Right cardiac atrium (tissue), 5 donors: ENCODE results near the gene ARSB. TPM values are rescaled to one million over a fixed set of nuclear protein-coding genes. Genes with fewer than 3 reads are reported as not detected.
"Not testable (repeated sequence)": the region's sequence is repeated elsewhere in the genome, so short reads cannot be mapped to it uniquely, and the experiment has no call there.

Experiments used
- ATAC-seq, 2 donors: fragments of 200-7000 bp; cut with Tn5 transposase; one replicate each; pipeline versions ENCODE4 v1.8.0 to v1.9.1; 2020; ENCODE audit warnings: moderate library complexity in 2 of 2, mild to moderate bottlenecking in 1 of 2
- DNase-seq, 3 donors: peaks; one replicate each; pipeline ENCODE4 v3.0.0-alpha.2; 2020
- H3K27ac ChIP-seq: one replicate; pipeline ENCODE4 v1.5.1; 2013; ENCODE audit warnings: mild to moderate bottlenecking, low read length, control low read depth, moderate library complexity
- H3K27me3 ChIP-seq: one replicate; pipeline ENCODE4 v1.6.1; 2013; ENCODE audit not compliant: control insufficient read depth, insufficient read depth
- H3K4me1 ChIP-seq: one replicate; pipeline ENCODE4 v1.6.1; 2013; ENCODE audit warnings: low read length; ENCODE audit not compliant: control insufficient read depth, insufficient read depth
- H3K4me3 ChIP-seq: one replicate; pipeline ENCODE4 v1.5.1; 2013; ENCODE audit warnings: low read length, control low read depth
- H3K9me3 ChIP-seq: one replicate; pipeline ENCODE4 v1.6.1; 2013; ENCODE audit warnings: low read length; ENCODE audit not compliant: control insufficient read depth
- WGBS: extraction: QIAGEN DNeasy Blood & Tissue Kit; methylation state at CpG from one replicate; pipeline ENCODE4 v1.1.7; 2013; 5-methylcytosine and 5-hydroxymethylcytosine counted together
- intact Hi-C, 4 donors: fragments of 100-400 bp; cut with DNase I; formaldehyde crosslinking; loops; one replicate each; pipeline versions ENCODE4 v1.11.0 to v1.14.0; 2022 to 2023
- polyA plus RNA-seq: library from polyadenylated mRNA; stranded (reverse); fragments of 200-250 nt; gene quantifications from one replicate; pipeline ENCODE4 v1.2.3, GENCODE V29; 2013
- total RNA-seq, 4 donors: library from RNA; stranded (reverse); fragmentation: NEBNext Ultra II Directional; extraction: Animal tissue kit (Norgen Biotek cat#: 25700); gene quantifications; one replicate each; pipeline ENCODE4 v1.2.1, GENCODE V29; 2021
- donor health status: healthy with polysubstance abuse.
- donor health status: DM: no; HTN: yes; CAD: no.
- donor health status: DM: no; HTN: no; CAD: no.
- donor health status: DM: no; HTN: yes; CAD: no; lungs with severe emphysema.
- donor health status: DM: yes; HTN: yes; CAD: no.

ARSB gene
- total and polyA plus RNA-seq, 5 donors: 4.8 to 14.1 (median 13.6) TPM

- DNase-seq (no peak), ATAC-seq (no peak)
- no peaks in the 10 kb centered on the region for H3K4me1 ChIP-seq
- no peak overlapping the region for H3K27ac ChIP-seq
- H3K4me3 ChIP-seq: no peak overlapping the region
- H3K27me3 ChIP-seq: no peaks in the 10 kb centered on the region
- intact Hi-C loops: no loop called here
- 75% methylated on average over 6 of the region's 6 CpGs for WGBS
- no peaks in the 10 kb centered on the region for H3K9me3 ChIP-seq
Observed at GRCh38 chr5:78746021-78746770, 238.9 kb downstream of the ARSB start.

- intact Hi-C loops: no loop called here
- H3K4me3 ChIP-seq: no peak overlapping the region
Observed at GRCh38 chr5:78744951-78745534, 240.1 kb downstream of the ARSB start.

GRCh38 chr5:78741019-78741418 lies 244.1 kb downstream of the ARSB start:
- H3K4me1 ChIP-seq: no peaks in the 10 kb centered on the region
- 71% methylated on average over 1 of the region's 1 CpG for WGBS
- no peak overlapping the region for H3K27ac ChIP-seq
- intact Hi-C loops: no loop called here
- no peaks in the 10 kb centered on the region for H3K27me3 ChIP-seq
- ATAC-seq (no peak), DNase-seq (no peak)
- H3K9me3 ChIP-seq: no peaks in the 10 kb centered on the region
- no peak overlapping the region for H3K4me3 ChIP-seq

More at GRCh38 chr5:78744951-78745534, 240.1 kb downstream of the ARSB start:
- no peak for ATAC-seq
- Histone ChIP-seq H3K27me3 (no peaks in the 10 kb centered on the region), H3K4me1 (no peaks in the 10 kb centered on the region), H3K27ac (no peak overlapping the region), H3K9me3 (no peaks in the 10 kb centered on the region)
- DNase-seq: no peak
- 57% methylated on average over 3 of the region's 3 CpGs for WGBS

- H3K27me3 ChIP-seq: no peaks in the 10 kb centered on the region
- H3K4me3 ChIP-seq: no peak overlapping the region
- no peak for ATAC-seq
- DNase-seq: no peak
- intact Hi-C loops: no loop called here
- WGBS: 83% methylated on average over 4 of the region's 4 CpGs
- no peak overlapping the region for H3K27ac ChIP-seq
- no peaks in the 10 kb centered on the region for H3K4me1 ChIP-seq
- H3K9me3 ChIP-seq: no peaks in the 10 kb centered on the region
Observed at GRCh38 chr5:78738693-78739300, 246.3 kb downstream of the ARSB start.

GRCh38 chr5:78738104-78738503 lies 247.0 kb downstream of the ARSB start:
- H3K4me3 ChIP-seq: no peak overlapping the region
- DNase-seq (no peak), ATAC-seq (no peak)
- no peaks in the 10 kb centered on the region for H3K4me1 ChIP-seq
- no peaks in the 10 kb centered on the region for H3K27me3 ChIP-seq
- intact Hi-C loops: no loop called here
- WGBS: 98% methylated on average over 3 of the region's 3 CpGs
- no peak overlapping the region for H3K27ac ChIP-seq
- H3K9me3 ChIP-seq: no peaks in the 10 kb centered on the region

- H3K9me3 ChIP-seq: no peaks in the 10 kb centered on the region
- intact Hi-C loops: no loop called here
- ATAC-seq (no peak), DNase-seq (no peak)
- no peaks in the 10 kb centered on the region for H3K4me1 ChIP-seq
- H3K27me3 ChIP-seq: no peaks in the 10 kb centered on the region
- 98% methylated on average over 4 of the region's 4 CpGs for WGBS
- H3K4me3 ChIP-seq: no peak overlapping the region
- no peak overlapping the region for H3K27ac ChIP-seq
Observed at GRCh38 chr5:78735834-78736463, 249.2 kb downstream of the ARSB start.

GRCh38 chr5:78734950-78735349 lies 250.2 kb downstream of the ARSB start:
- no peak overlapping the region for H3K27ac ChIP-seq
- 93% methylated on average over 2 of the region's 2 CpGs for WGBS
- ATAC-seq: no peak
- H3K9me3 ChIP-seq: no peaks in the 10 kb centered on the region
- no peaks in the 10 kb centered on the region for H3K27me3 ChIP-seq
- intact Hi-C loops: no loop called here
- H3K4me3 ChIP-seq: no peak overlapping the region
- H3K4me1 ChIP-seq: no peaks in the 10 kb centered on the region
- DNase-seq: no peak

GRCh38 chr5:78734094-78734845 lies 250.8 kb downstream of the ARSB start:
- no peak overlapping the region for H3K27ac ChIP-seq
- 94% methylated on average over 4 of the region's 4 CpGs for WGBS
- H3K4me1 ChIP-seq: no peaks in the 10 kb centered on the region
- H3K9me3 ChIP-seq: no peaks in the 10 kb centered on the region
- no peak for DNase-seq
- no peak overlapping the region for H3K4me3 ChIP-seq
- ATAC-seq: no peak
- intact Hi-C loops: no loop called here
- H3K27me3 ChIP-seq: no peaks in the 10 kb centered on the region

- H3K9me3 ChIP-seq, H3K27ac ChIP-seq, H3K27me3 ChIP-seq, intact Hi-C loops, DNase-seq, ATAC-seq, H3K4me3 ChIP-seq, H3K4me1 ChIP-seq: not testable (repeated sequence)
- 90% methylated on average over 6 of the region's 6 CpGs for WGBS
Observed at GRCh38 chr5:78732721-78733120, 252.4 kb downstream of the ARSB start.

GRCh38 chr5:78731884-78732283 lies 253.2 kb downstream of the ARSB start:
- no peak overlapping the region for H3K4me3 ChIP-seq
- H3K27me3 ChIP-seq: no peaks in the 10 kb centered on the region
- intact Hi-C loops: no loop called here
- DNase-seq: no peak
- no peaks in the 10 kb centered on the region for H3K9me3 ChIP-seq
- no peaks in the 10 kb centered on the region for H3K4me1 ChIP-seq
- H3K27ac ChIP-seq: no peak overlapping the region
- ATAC-seq: no peak
- 52% methylated on average over 2 of the region's 2 CpGs for WGBS
